GM23338 (cell line): ENCODE results near the gene TENT4B. TPM values are rescaled to one million over a fixed set of nuclear protein-coding genes. Genes with fewer than 3 reads are reported as not detected.

Experiments used
- ATAC-seq: fragments of 200-7000 bp; cut with Tn5 transposase; 3 replicates; pipeline ENCODE4 v1.9.1; 2020
- DNase-seq: peaks from one replicate; pipeline ENCODE4 v3.0.0-alpha.2; 2015; ENCODE audit warnings: low spot score
- H2AFZ ChIP-seq: fragments of 200-600 bp; sonication (generic); 2 replicates; pipeline ENCODE4 v1.8.0; 2016; ENCODE audit warnings: antibody characterized with exemption, mild to moderate bottlenecking, moderate library complexity
- H3F3A ChIP-seq: fragments of 200-600 bp; sonication (generic); replicated peaks from 2 replicates; pipeline ENCODE4 v1.8.0; 2017; ENCODE audit warnings: antibody characterized with exemption, mixed run types, low read depth
- H3K27ac ChIP-seq: fragments of 200-600 bp; sonication (generic); 2 replicates; pipeline ENCODE4 v1.6.1; 2016; ENCODE audit warnings: low read depth
- H3K27me3 ChIP-seq: fragments of 200-600 bp; sonication (generic); 2 replicates; pipeline ENCODE4 v1.8.0; 2016; ENCODE audit warnings: mild to moderate bottlenecking, mixed run types, moderate library complexity; ENCODE audit not compliant: insufficient read depth
- H3K36me3 ChIP-seq: fragments of 200-600 bp; sonication (generic); 2 replicates; pipeline ENCODE4 v1.8.0; 2016; ENCODE audit warnings: mild to moderate bottlenecking; ENCODE audit not compliant: insufficient read depth
- H3K4me1 ChIP-seq: fragments of 200-600 bp; sonication (generic); 2 replicates; pipeline ENCODE4 v1.8.0; 2016; ENCODE audit warnings: mild to moderate bottlenecking, moderate library complexity; ENCODE audit not compliant: insufficient read depth
- H3K4me2 ChIP-seq: fragments of 200-600 bp; sonication (generic); 2 replicates; pipeline ENCODE4 v1.7.1; 2017; ENCODE audit warnings: mixed run types
- H3K4me3 ChIP-seq: fragments of 200-600 bp; sonication (generic); 2 replicates; pipeline ENCODE4 v1.6.1; 2016; ENCODE audit warnings: mixed run types
- H3K79me2 ChIP-seq: fragments of 200-600 bp; sonication (generic); replicated peaks from 2 replicates; pipeline ENCODE4 v1.8.0; 2017; ENCODE audit warnings: mild to moderate bottlenecking; ENCODE audit not compliant: insufficient read depth
- H3K9me2 ChIP-seq: fragments of 200-600 bp; sonication (generic); 2 replicates; pipeline ENCODE4 v1.8.0; 2017; ENCODE audit not compliant: insufficient read depth
- H4K20me1 ChIP-seq: fragments of 200-600 bp; sonication (generic); replicated peaks from 2 replicates; pipeline ENCODE4 v1.8.0; 2017; ENCODE audit warnings: mild to moderate bottlenecking; ENCODE audit not compliant: insufficient read depth
- H3K27ac Mint-ChIP-seq: 2 replicates; pipeline ENCODE4 v1.8.0; 2020; ENCODE audit warnings: inconsistent platforms, mild to moderate bottlenecking, moderate library complexity, mixed read lengths
- H3K27me3 Mint-ChIP-seq: 3 replicates; pipeline ENCODE4 v1.8.0; 2022; ENCODE audit warnings: low read depth, mild to moderate bottlenecking, moderate library complexity, mixed read lengths, inconsistent platforms; ENCODE audit not compliant: insufficient read depth, poor library complexity
- H3K36me3 Mint-ChIP-seq: 3 replicates; pipeline ENCODE4 v1.8.0; 2021; ENCODE audit warnings: low read depth, mild to moderate bottlenecking, inconsistent platforms, moderate library complexity, mixed read lengths
- H3K4me1 Mint-ChIP-seq: 3 replicates; pipeline ENCODE4 v1.8.0; 2020; ENCODE audit warnings: mild to moderate bottlenecking, inconsistent platforms, mixed read lengths
- H3K4me3 Mint-ChIP-seq: 3 replicates; pipeline ENCODE4 v1.8.0; 2021; ENCODE audit warnings: moderate library complexity, mild to moderate bottlenecking, inconsistent platforms, mixed read lengths
- H3K9me3 Mint-ChIP-seq: 3 replicates; pipeline ENCODE4 v1.8.0; 2020; ENCODE audit warnings: moderate library complexity, mild to moderate bottlenecking, inconsistent platforms, mixed read lengths
- EZH2 ChIP-seq: fragments of 200-600 bp; sonication (generic); IDR thresholded peaks from one replicate; pipeline ENCODE4 v1.8.0; 2017; ENCODE audit warnings: antibody characterized with exemption, mild to moderate bottlenecking, low read depth; ENCODE audit not compliant: unreplicated experiment
- EZH2phosphoT487 ChIP-seq: fragments of 200-600 bp; sonication (generic); IDR thresholded peaks from one replicate; pipeline ENCODE4 v1.8.1; 2018; ENCODE audit warnings: antibody characterized with exemption; ENCODE audit not compliant: unreplicated experiment
- JUNB ChIP-seq: IDR thresholded peaks from one replicate; pipeline ENCODE4 v1.6.1; 2016; ENCODE audit warnings: antibody characterized with exemption; ENCODE audit not compliant: unreplicated experiment
- NANOG ChIP-seq: IDR thresholded peaks from 2 replicates; pipeline ENCODE4 v1.6.1; 2016; ENCODE audit warnings: antibody characterized with exemption, borderline replicate concordance
- POLR2AphosphoS5 ChIP-seq: IDR thresholded peaks from 2 replicates; pipeline ENCODE4 v1.6.1; 2016; ENCODE audit warnings: antibody characterized with exemption, low read depth
- STAT1 ChIP-seq: IDR thresholded peaks from one replicate; pipeline ENCODE4 v1.6.1; 2016; ENCODE audit warnings: antibody characterized with exemption; ENCODE audit not compliant: unreplicated experiment
- ZNF114 ChIP-seq: fragments of 250-450 bp; sonication (Bioruptor Pico); IDR thresholded peaks from 2 replicates; pipeline ENCODE4 v1.5.0; 2020; ENCODE audit warnings: mild to moderate bottlenecking, moderate library complexity
- ZNF331 ChIP-seq: fragments of 250-450 bp; sonication (Bioruptor Pico); IDR thresholded peaks from 2 replicates; pipeline ENCODE4 v1.5.0; 2020; ENCODE audit warnings: low read depth, mild to moderate bottlenecking, moderate library complexity
- polyA plus RNA-seq: library from polyadenylated mRNA; unstranded; fragments of >200 nt; fragmentation: Nextera tagmentation; extraction: Ambion mirVana; gene quantifications from 2 replicates; pipeline ENCODE4 v1.2.1, GENCODE V29; 2016
- total RNA-seq: library from RNA; depleted of rRNA; stranded (reverse); fragments of >200 nt; shearing (Covaris generic); gene quantifications from 2 replicates; pipeline ENCODE4 v1.2.3, GENCODE V29; 2014
- TF ChIP-seq, protein P1 (sequence below): IDR thresholded peaks from 2 replicates; pipeline ENCODE4 v1.6.1; 2016; ENCODE audit warnings: antibody characterized with exemption
- TF ChIP-seq, protein P2 (sequence below): fragments of 250-450 bp; sonication (Bioruptor Pico); IDR thresholded peaks from 2 replicates; pipeline ENCODE4 v1.5.0; 2020; ENCODE audit warnings: mild to moderate bottlenecking, moderate library complexity
- TF ChIP-seq, protein P3 (sequence below): IDR thresholded peaks from one replicate; pipeline ENCODE4 v1.6.1; 2018; ENCODE audit warnings: antibody characterized with exemption; ENCODE audit not compliant: unreplicated experiment
- TF ChIP-seq, protein P4 (sequence below), 2 experiments: fragments of 200-600 bp in 1 of 2; sonication (generic) in 1 of 2; conservative IDR thresholded peaks; 2 replicates each; pipeline versions ENCODE4 v1.5.1 to v1.6.1; 2016 to 2017; ENCODE audit warnings: antibody characterized with exemption in 2 of 2, low read depth in 2 of 2, mild to moderate bottlenecking in 2 of 2, moderate library complexity in 1 of 2

Gene TENT4B
- total and polyA plus RNA-seq, 2 experiments from 2014 or later = 17.6 to 21.3 TPM

DNA sequence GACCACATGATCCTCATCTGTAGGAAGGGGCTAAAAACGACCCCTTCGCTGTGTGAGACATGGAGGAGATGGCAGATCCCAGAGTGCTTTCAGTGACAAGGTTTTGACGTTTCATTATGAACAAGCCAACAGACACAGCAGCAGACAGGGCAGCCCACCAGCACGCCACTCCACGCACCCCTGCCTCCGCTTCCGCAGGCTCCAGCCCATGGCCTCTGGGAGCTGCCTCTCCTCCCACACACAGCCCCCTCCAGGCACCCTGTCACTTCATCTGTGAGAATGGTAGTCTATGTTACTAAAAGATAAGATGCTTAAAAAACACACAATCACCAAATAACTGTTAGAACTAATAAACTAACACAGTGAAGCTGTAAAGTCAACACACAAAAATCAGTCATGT lies 101.0 kb downstream of the TENT4B start (continued):
- TF ChIP-seq, protein P1, sequence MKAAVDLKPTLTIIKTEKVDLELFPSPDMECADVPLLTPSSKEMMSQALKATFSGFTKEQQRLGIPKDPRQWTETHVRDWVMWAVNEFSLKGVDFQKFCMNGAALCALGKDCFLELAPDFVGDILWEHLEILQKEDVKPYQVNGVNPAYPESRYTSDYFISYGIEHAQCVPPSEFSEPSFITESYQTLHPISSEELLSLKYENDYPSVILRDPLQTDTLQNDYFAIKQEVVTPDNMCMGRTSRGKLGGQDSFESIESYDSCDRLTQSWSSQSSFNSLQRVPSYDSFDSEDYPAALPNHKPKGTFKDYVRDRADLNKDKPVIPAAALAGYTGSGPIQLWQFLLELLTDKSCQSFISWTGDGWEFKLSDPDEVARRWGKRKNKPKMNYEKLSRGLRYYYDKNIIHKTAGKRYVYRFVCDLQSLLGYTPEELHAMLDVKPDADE = no peak
- TF ChIP-seq EZH2 = no peak
- no peak for TF ChIP-seq JUNB

DNA sequence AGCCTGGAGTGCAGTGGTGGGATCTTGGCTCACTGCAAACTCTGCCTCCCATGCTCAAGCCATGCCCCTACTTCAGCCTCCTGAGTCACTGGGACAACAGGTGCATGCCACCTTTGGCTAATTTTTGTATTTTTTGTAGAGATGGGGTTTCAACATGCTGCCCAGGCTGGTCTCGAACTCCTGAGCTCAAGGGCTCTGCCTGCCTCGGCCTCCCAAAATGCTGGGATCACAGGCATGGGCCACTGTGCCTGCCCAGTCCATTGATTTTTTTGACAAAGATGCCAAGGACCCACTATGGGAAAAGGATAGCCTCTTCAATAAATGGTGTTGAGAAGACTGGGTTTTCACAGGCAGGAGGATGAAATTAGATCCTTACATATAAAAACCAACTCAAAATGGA lies 102.4 kb downstream of the TENT4B start:
- no peaks in the 10 kb centered on the region for H4K20me1 ChIP-seq
- no peak for ATAC-seq
- no peaks in the 10 kb centered on the region for H3K4me1 ChIP-seq
- TF ChIP-seq, protein P2, sequence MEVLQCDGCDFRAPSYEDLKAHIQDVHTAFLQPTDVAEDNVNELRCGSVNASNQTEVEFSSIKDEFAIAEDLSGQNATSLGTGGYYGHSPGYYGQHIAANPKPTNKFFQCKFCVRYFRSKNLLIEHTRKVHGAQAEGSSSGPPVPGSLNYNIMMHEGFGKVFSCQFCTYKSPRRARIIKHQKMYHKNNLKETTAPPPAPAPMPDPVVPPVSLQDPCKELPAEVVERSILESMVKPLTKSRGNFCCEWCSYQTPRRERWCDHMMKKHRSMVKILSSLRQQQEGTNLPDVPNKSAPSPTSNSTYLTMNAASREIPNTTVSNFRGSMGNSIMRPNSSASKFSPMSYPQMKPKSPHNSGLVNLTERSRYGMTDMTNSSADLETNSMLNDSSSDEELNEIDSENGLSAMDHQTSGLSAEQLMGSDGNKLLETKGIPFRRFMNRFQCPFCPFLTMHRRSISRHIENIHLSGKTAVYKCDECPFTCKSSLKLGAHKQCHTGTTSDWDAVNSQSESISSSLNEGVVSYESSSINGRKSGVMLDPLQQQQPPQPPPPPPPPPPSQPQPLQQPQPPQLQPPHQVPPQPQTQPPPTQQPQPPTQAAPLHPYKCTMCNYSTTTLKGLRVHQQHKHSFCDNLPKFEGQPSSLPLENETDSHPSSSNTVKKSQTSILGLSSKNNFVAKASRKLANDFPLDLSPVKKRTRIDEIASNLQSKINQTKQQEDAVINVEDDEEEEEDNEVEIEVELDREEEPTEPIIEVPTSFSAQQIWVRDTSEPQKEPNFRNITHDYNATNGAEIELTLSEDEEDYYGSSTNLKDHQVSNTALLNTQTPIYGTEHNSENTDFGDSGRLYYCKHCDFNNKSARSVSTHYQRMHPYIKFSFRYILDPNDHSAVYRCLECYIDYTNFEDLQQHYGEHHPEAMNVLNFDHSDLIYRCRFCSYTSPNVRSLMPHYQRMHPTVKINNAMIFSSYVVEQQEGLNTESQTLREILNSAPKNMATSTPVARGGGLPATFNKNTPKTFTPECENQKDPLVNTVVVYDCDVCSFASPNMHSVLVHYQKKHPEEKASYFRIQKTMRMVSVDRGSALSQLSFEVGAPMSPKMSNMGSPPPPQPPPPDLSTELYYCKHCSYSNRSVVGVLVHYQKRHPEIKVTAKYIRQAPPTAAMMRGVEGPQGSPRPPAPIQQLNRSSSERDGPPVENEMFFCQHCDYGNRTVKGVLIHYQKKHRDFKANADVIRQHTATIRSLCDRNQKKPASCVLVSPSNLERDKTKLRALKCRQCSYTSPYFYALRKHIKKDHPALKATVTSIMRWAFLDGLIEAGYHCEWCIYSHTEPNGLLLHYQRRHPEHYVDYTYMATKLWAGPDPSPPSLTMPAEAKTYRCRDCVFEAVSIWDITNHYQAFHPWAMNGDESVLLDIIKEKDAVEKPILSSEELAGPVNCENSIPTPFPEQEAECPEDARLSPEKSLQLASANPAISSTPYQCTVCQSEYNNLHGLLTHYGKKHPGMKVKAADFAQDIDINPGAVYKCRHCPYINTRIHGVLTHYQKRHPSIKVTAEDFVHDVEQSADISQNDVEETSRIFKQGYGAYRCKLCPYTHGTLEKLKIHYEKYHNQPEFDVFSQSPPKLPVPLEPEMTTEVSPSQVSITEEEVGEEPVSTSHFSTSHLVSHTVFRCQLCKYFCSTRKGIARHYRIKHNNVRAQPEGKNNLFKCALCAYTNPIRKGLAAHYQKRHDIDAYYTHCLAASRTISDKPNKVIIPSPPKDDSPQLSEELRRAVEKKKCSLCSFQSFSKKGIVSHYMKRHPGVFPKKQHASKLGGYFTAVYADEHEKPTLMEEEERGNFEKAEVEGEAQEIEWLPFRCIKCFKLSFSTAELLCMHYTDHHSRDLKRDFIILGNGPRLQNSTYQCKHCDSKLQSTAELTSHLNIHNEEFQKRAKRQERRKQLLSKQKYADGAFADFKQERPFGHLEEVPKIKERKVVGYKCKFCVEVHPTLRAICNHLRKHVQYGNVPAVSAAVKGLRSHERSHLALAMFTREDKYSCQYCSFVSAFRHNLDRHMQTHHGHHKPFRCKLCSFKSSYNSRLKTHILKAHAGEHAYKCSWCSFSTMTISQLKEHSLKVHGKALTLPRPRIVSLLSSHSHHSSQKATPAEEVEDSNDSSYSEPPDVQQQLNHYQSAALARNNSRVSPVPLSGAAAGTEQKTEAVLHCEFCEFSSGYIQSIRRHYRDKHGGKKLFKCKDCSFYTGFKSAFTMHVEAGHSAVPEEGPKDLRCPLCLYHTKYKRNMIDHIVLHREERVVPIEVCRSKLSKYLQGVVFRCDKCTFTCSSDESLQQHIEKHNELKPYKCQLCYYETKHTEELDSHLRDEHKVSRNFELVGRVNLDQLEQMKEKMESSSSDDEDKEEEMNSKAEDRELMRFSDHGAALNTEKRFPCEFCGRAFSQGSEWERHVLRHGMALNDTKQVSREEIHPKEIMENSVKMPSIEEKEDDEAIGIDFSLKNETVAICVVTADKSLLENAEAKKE (CRISPR knock-in tag) = no peak
- TF ChIP-seq JUNB = no peak
- no peak for TF ChIP-seq EZH2phosphoT487
- TF ChIP-seq, protein P3, sequence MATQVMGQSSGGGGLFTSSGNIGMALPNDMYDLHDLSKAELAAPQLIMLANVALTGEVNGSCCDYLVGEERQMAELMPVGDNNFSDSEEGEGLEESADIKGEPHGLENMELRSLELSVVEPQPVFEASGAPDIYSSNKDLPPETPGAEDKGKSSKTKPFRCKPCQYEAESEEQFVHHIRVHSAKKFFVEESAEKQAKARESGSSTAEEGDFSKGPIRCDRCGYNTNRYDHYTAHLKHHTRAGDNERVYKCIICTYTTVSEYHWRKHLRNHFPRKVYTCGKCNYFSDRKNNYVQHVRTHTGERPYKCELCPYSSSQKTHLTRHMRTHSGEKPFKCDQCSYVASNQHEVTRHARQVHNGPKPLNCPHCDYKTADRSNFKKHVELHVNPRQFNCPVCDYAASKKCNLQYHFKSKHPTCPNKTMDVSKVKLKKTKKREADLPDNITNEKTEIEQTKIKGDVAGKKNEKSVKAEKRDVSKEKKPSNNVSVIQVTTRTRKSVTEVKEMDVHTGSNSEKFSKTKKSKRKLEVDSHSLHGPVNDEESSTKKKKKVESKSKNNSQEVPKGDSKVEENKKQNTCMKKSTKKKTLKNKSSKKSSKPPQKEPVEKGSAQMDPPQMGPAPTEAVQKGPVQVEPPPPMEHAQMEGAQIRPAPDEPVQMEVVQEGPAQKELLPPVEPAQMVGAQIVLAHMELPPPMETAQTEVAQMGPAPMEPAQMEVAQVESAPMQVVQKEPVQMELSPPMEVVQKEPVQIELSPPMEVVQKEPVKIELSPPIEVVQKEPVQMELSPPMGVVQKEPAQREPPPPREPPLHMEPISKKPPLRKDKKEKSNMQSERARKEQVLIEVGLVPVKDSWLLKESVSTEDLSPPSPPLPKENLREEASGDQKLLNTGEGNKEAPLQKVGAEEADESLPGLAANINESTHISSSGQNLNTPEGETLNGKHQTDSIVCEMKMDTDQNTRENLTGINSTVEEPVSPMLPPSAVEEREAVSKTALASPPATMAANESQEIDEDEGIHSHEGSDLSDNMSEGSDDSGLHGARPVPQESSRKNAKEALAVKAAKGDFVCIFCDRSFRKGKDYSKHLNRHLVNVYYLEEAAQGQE = no peak
- no peak for TF ChIP-seq ZNF114 (CRISPR knock-in tag)
- TF ChIP-seq, protein P1 = no peak
- TF ChIP-seq EZH2 = no peak
- TF ChIP-seq STAT1 = no peak
- TF ChIP-seq ZNF331 (CRISPR knock-in tag) = no peak
- TF ChIP-seq, protein P4, sequence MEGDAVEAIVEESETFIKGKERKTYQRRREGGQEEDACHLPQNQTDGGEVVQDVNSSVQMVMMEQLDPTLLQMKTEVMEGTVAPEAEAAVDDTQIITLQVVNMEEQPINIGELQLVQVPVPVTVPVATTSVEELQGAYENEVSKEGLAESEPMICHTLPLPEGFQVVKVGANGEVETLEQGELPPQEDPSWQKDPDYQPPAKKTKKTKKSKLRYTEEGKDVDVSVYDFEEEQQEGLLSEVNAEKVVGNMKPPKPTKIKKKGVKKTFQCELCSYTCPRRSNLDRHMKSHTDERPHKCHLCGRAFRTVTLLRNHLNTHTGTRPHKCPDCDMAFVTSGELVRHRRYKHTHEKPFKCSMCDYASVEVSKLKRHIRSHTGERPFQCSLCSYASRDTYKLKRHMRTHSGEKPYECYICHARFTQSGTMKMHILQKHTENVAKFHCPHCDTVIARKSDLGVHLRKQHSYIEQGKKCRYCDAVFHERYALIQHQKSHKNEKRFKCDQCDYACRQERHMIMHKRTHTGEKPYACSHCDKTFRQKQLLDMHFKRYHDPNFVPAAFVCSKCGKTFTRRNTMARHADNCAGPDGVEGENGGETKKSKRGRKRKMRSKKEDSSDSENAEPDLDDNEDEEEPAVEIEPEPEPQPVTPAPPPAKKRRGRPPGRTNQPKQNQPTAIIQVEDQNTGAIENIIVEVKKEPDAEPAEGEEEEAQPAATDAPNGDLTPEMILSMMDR (conservative IDR thresholded peaks at IDR 0.05; ENCODE audit: low read depth in 2 of 2) = no peak
- no peak for TF ChIP-seq POLR2AphosphoS5
- no peak for TF ChIP-seq NANOG

More for the DNA sequence above, 102.4 kb downstream of the TENT4B start:
- H3K36me3 ChIP-seq = no peaks in the 10 kb centered on the region
- no peaks in the 10 kb centered on the region for H3K79me2 ChIP-seq
- H3K4me3 ChIP-seq = no peak overlapping the region
- H3F3A ChIP-seq = no peaks in the 10 kb centered on the region
- no peak overlapping the region for H3K27ac ChIP-seq
- no peaks in the 10 kb centered on the region for H3K9me3 Mint-ChIP-seq
- H3K4me2 ChIP-seq = no peak overlapping the region
- peaks cover 2% of the 10 kb centered on the region for H3K27me3 Mint-ChIP-seq
- no peak overlapping the region for H3K27ac Mint-ChIP-seq
- no peak for DNase-seq
- no peak overlapping the region for H3K4me3 Mint-ChIP-seq
- H3K9me2 ChIP-seq = no peaks in the 10 kb centered on the region
- peaks cover 7% of the 10 kb centered on the region; the same call in 2 of the 3 replicates for H3K4me1 Mint-ChIP-seq
- H3K27me3 ChIP-seq = no peaks in the 10 kb centered on the region
- no peak overlapping the region for H2AFZ ChIP-seq
- H3K36me3 Mint-ChIP-seq = no peaks in the 10 kb centered on the region
